ENCODE measurements around the gene FUT7. TPM values are rescaled to one million over a fixed set of nuclear protein-coding genes. Genes with fewer than 3 reads are reported as not detected.

Gene FUT7
- total RNA-seq, 1 experiment from 2014 or later, result not detected

GRCh38 chr9:137032858-137033257 is 970 bp upstream of the FUT7 start:
- BruUV-seq (replicated peaks), result no TSS peak
- intact Hi-C loops (cut with micrococcal nuclease; ENCODE audit: unreplicated experiment), result no loop called here

GRCh38 chr9:137030538-137031527 is 1.1 kb downstream of the FUT7 start:
- POLR2A ChIA-PET (ENCODE audit: low non-redundant PET), result no interaction called here
- CTCF ChIA-PET, result interaction anchor here (1.6 kb wide), 1 partner anchor 158 kb away, joined by 3 read pairs; no protein-coding TSS in a partner anchor
- no peak for TF ChIP-seq CTCF (conservative IDR thresholded peaks at IDR 0.05; ENCODE audit: low read depth, low read length)
- no peak for TF ChIP-seq EZH2 (IDR thresholded peaks at IDR 0.05; ENCODE audit: borderline replicate concordance, low read depth, low read length, poor library complexity, severe bottlenecking)
- Histone ChIP-seq H3K27me3 (replicated peaks; ENCODE audit: insufficient read depth, low read depth, low read length, poor library complexity) (no peaks in the 10 kb centered on the region), H3K9me3 (ENCODE audit: low read depth, low read length, poor library complexity, severe bottlenecking) (no peaks in the 10 kb centered on the region), H3K27ac (ENCODE audit: low read depth, low read length, poor library complexity, severe bottlenecking) (no peak overlapping the region), H3K4me1 (ENCODE audit: insufficient read depth, low read length, poor library complexity, severe bottlenecking) (peaks cover 19% of the 10 kb centered on the region), H3K36me3 (ENCODE audit: insufficient read depth, low read length, poor library complexity, severe bottlenecking) (no peaks in the 10 kb centered on the region), H3K4me3 (ENCODE audit: low read depth, low read length, poor library complexity, severe bottlenecking) (no peak overlapping the region)
- no peak for DNase-seq (ENCODE audit: low spot score)
- no TSS peak for BruUV-seq (replicated peaks)
- intact Hi-C loops (cut with micrococcal nuclease; ENCODE audit: unreplicated experiment), result no loop called here

More at GRCh38 chr9:137032858-137033257, 970 bp upstream of the FUT7 start:
- TF ChIP-seq EZH2 (IDR thresholded peaks at IDR 0.05; ENCODE audit: borderline replicate concordance, low read depth, low read length, poor library complexity, severe bottlenecking), result no peak
- TF ChIP-seq CTCF (conservative IDR thresholded peaks at IDR 0.05; ENCODE audit: low read depth, low read length), result no peak
- ChIA-PET CTCF (no interaction called here), POLR2A (ENCODE audit: low non-redundant PET) (no interaction called here)
- no peaks in the 10 kb centered on the region for H3K9me3 ChIP-seq (ENCODE audit: low read depth, low read length, poor library complexity, severe bottlenecking)
- H3K4me1 ChIP-seq (ENCODE audit: insufficient read depth, low read length, poor library complexity, severe bottlenecking), result peaks cover 19% of the 10 kb centered on the region
- no peak for DNase-seq (ENCODE audit: low spot score)
- no peak overlapping the region for H3K4me3 ChIP-seq (ENCODE audit: low read depth, low read length, poor library complexity, severe bottlenecking)
- no peaks in the 10 kb centered on the region for H3K36me3 ChIP-seq (ENCODE audit: insufficient read depth, low read length, poor library complexity, severe bottlenecking)
- no peak overlapping the region for H3K27ac ChIP-seq (ENCODE audit: low read depth, low read length, poor library complexity, severe bottlenecking)
- H3K27me3 ChIP-seq (replicated peaks; ENCODE audit: insufficient read depth, low read depth, low read length, poor library complexity), result no peaks in the 10 kb centered on the region

GRCh38 chr9:137030006-137030405 is 1.9 kb downstream of the FUT7 start:
- DNase-seq (ENCODE audit: low spot score), result no peak
- no peaks in the 10 kb centered on the region for H3K27me3 ChIP-seq (replicated peaks; ENCODE audit: insufficient read depth, low read depth, low read length, poor library complexity)
- CTCF ChIA-PET, result interaction anchor here (0.5 to 1.6 kb wide), 10 partner anchors 19 to 239 kb away, joined by 3 to 9 read pairs (median 4); partner anchors contain the start of genes PAXX, SAPCD2, TMEM141 and TRAF2
- POLR2A ChIA-PET (ENCODE audit: low non-redundant PET), result interaction anchor here (0.5 kb wide), 1 partner anchor 207 kb away, joined by 3 read pairs; no protein-coding TSS in a partner anchor
- H3K4me1 ChIP-seq (ENCODE audit: insufficient read depth, low read length, poor library complexity, severe bottlenecking), result peaks cover 17% of the 10 kb centered on the region
- H3K36me3 ChIP-seq (ENCODE audit: insufficient read depth, low read length, poor library complexity, severe bottlenecking), result no peaks in the 10 kb centered on the region
- intact Hi-C loops (cut with micrococcal nuclease; ENCODE audit: unreplicated experiment), result no loop called here
- TF ChIP-seq CTCF (conservative IDR thresholded peaks at IDR 0.05; ENCODE audit: low read depth, low read length), result no peak
- no peak for TF ChIP-seq EZH2 (IDR thresholded peaks at IDR 0.05; ENCODE audit: borderline replicate concordance, low read depth, low read length, poor library complexity, severe bottlenecking)
- no peak overlapping the region for H3K4me3 ChIP-seq (ENCODE audit: low read depth, low read length, poor library complexity, severe bottlenecking)
- no peaks in the 10 kb centered on the region for H3K9me3 ChIP-seq (ENCODE audit: low read depth, low read length, poor library complexity, severe bottlenecking)
- no peak overlapping the region for H3K27ac ChIP-seq (ENCODE audit: low read depth, low read length, poor library complexity, severe bottlenecking)
- BruUV-seq (replicated peaks), result no TSS peak
